PC-9 (cell line): ENCODE measurements around the gene FAM20C.

Experiments used
- EZH2 ChIP-seq: fragments of 200-600 bp; sonication (generic); IDR thresholded peaks from 2 replicates; pipeline ENCODE4 v1.8.0; 2017; ENCODE audit warnings: antibody characterized with exemption, low read depth
- TF ChIP-seq, protein P1 (sequence below): fragments of 200-600 bp; sonication (generic); conservative IDR thresholded peaks from 2 replicates; pipeline ENCODE4 v1.6.1; 2017; ENCODE audit warnings: mixed run types, antibody characterized with exemption, mild to moderate bottlenecking, moderate library complexity

DNA sequence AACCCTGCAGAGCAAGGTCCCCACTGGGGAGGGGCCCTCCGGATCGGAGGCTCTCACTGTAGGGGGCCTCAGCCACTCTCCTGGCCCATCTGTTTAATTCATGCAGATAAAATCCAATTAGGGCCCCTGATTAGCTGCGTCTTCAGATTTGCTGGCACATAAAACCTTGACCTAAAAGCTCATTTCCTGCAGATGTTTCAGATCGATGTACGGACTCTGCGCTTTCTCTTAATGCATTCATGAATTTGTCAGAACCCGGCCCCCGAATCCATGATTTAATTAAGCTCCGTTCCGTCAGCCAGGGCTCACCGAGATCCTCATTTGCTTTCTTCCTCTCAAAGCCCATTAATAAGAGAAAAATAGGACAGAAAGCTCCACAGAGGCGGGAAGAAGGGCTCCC is 57.6 kb downstream of the FAM20C start:
- TF ChIP-seq, protein P1, sequence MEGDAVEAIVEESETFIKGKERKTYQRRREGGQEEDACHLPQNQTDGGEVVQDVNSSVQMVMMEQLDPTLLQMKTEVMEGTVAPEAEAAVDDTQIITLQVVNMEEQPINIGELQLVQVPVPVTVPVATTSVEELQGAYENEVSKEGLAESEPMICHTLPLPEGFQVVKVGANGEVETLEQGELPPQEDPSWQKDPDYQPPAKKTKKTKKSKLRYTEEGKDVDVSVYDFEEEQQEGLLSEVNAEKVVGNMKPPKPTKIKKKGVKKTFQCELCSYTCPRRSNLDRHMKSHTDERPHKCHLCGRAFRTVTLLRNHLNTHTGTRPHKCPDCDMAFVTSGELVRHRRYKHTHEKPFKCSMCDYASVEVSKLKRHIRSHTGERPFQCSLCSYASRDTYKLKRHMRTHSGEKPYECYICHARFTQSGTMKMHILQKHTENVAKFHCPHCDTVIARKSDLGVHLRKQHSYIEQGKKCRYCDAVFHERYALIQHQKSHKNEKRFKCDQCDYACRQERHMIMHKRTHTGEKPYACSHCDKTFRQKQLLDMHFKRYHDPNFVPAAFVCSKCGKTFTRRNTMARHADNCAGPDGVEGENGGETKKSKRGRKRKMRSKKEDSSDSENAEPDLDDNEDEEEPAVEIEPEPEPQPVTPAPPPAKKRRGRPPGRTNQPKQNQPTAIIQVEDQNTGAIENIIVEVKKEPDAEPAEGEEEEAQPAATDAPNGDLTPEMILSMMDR = no peak
- no peak for TF ChIP-seq EZH2
